HCT116 (cell line): ENCODE results near the gene LRR1.

Experiments
- JUND ChIP-seq: IDR thresholded peaks from 2 replicates; pipeline ENCODE4 v1.6.1; 2012
- MAX ChIP-seq: IDR thresholded peaks from 2 replicates; pipeline ENCODE4 v1.6.1; 2012
- POLR2A ChIP-seq: IDR thresholded peaks from 2 replicates; pipeline ENCODE4 v1.7.0; 2011; ENCODE audit warnings: borderline replicate concordance; ENCODE audit not compliant: insufficient read depth, insufficient read length; ENCODE audit errors: extremely low read depth
- POLR2AphosphoS5 ChIP-seq: IDR thresholded peaks from 2 replicates; pipeline ENCODE4 v1.6.1; 2011; ENCODE audit warnings: mild to moderate bottlenecking, low read depth, low read length, moderate library complexity
- SRF ChIP-seq: IDR thresholded peaks from 2 replicates; pipeline ENCODE4 v1.6.1; 2012; ENCODE audit warnings: low read depth
- YY1 ChIP-seq: IDR thresholded peaks from 2 replicates; pipeline ENCODE4 v1.6.1; 2011; ENCODE audit warnings: low read length, low read depth, moderate library complexity, mild to moderate bottlenecking; ENCODE audit not compliant: insufficient replicate concordance; ENCODE audit errors: extremely low read depth
- ZFX ChIP-seq: fragments of 450-650 bp; IDR thresholded peaks from 2 replicates; pipeline ENCODE4 v1.6.1; 2017
- TF ChIP-seq, protein P1 (sequence below), 3 experiments: fragments of 200-600 bp in 1 of 3; sonication (generic) in 1 of 3; IDR thresholded peaks in 2 of 3; conservative IDR thresholded peaks in 1 of 3; 2 replicates each; pipeline ENCODE4 v1.5.1; 2012 to 2017; ENCODE audit warnings: low read depth in 2 of 3, low read length in 2 of 3, antibody characterized with exemption in 1 of 3, borderline replicate concordance in 1 of 3, control low read depth in 1 of 3, mild to moderate bottlenecking in 1 of 3, mixed read lengths in 1 of 3, mixed run types in 1 of 3, moderate library complexity in 1 of 3; ENCODE audit not compliant: insufficient read depth in 1 of 3

DNA sequence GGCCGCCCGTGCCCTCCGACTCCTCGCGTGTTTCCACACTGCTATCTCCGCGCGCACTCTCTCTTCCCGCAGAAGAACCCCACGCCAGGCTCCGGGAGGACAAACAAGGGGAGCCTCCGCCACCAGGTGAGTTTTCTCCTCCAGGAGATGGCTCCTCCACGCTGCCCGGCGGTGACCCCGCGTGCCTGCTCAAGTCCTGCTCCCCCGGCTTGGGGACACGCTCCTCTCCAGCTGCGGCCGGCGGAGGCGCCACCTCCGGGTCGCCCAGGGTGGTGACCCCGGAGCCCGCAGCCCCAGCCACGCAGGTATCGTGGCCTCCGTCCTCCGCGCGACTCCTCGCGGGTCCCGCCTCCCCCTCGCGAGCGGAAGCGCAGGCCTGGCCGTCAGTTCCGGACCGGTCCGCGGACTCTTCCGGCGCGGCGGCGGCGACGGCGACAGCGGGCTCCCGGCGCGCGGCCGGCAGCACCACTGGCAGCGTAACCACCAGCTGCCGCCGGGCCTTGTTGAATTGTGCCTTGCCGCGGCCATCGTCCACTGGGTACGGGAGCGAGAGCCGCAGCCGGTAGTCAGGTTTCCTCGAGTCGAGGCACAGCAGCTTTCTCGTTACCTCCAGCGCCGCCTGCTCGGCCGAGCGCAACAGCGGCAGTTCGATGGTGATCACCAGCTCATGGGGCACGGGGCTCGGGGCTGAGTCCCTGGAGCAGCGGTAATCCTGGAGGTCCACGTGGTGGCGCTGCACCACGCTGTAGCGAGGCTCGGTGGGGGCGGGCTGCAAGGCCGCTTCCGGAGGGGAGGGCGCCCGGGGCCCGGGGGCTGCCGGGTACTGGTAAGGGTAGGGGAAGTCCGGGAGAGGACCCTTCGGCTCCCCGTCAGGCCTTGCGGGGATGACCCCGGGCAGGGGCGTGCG, 35.2 kb downstream of the LRR1 start:
- peak; percentile 80 for TF ChIP-seq MAX
- TF ChIP-seq SRF, result 0 out of 2 replicates have a peak, but pooled peaks have one; percentile 21
- TF ChIP-seq, protein P1, sequence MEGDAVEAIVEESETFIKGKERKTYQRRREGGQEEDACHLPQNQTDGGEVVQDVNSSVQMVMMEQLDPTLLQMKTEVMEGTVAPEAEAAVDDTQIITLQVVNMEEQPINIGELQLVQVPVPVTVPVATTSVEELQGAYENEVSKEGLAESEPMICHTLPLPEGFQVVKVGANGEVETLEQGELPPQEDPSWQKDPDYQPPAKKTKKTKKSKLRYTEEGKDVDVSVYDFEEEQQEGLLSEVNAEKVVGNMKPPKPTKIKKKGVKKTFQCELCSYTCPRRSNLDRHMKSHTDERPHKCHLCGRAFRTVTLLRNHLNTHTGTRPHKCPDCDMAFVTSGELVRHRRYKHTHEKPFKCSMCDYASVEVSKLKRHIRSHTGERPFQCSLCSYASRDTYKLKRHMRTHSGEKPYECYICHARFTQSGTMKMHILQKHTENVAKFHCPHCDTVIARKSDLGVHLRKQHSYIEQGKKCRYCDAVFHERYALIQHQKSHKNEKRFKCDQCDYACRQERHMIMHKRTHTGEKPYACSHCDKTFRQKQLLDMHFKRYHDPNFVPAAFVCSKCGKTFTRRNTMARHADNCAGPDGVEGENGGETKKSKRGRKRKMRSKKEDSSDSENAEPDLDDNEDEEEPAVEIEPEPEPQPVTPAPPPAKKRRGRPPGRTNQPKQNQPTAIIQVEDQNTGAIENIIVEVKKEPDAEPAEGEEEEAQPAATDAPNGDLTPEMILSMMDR (IDR thresholded peaks at IDR 0.05 in 2 of 3, conservative IDR thresholded peaks at IDR 0.05 in 1 of 3; ENCODE audit: borderline replicate concordance in 1 of 3, insufficient read depth in 1 of 3, low read depth in 2 of 3, low read length in 2 of 3), result peak; percentile 77 to 87 (median 84)
- TF ChIP-seq YY1, result peak; percentile 54
- TF ChIP-seq POLR2AphosphoS5, result peak; percentile 79
- TF ChIP-seq JUND, result no peak
- peak; percentile 88 for TF ChIP-seq ZFX
- peak; percentile 60 for TF ChIP-seq POLR2A
